Urinary bladder (tissue), 4 donors: ENCODE data around the gene AANAT. TPM values are rescaled to one million over a fixed set of nuclear protein-coding genes. Genes with fewer than 3 reads are reported as not detected.

Experiments
- DNase-seq: peaks from one replicate; pipeline ENCODE4 v3.0.0-alpha.2; 2015; ENCODE audit errors: extremely low spot score
- H3K27ac ChIP-seq: one replicate; pipeline ENCODE4 v1.5.1; 2013; ENCODE audit warnings: low read depth, mild to moderate bottlenecking, moderate library complexity
- H3K36me3 ChIP-seq: one replicate; pipeline ENCODE4 v1.6.1; 2013; ENCODE audit warnings: mild to moderate bottlenecking, moderate library complexity; ENCODE audit not compliant: insufficient read depth
- H3K4me1 ChIP-seq: one replicate; pipeline ENCODE4 v1.6.1; 2013; ENCODE audit warnings: mild to moderate bottlenecking, moderate library complexity; ENCODE audit not compliant: insufficient read depth
- H3K4me3 ChIP-seq: one replicate; pipeline ENCODE4 v1.5.1; 2013; ENCODE audit warnings: low read depth, low read length
- WGBS: extraction: QIAGEN DNeasy Blood & Tissue Kit; methylation state at CpG from one replicate; pipeline ENCODE4 v1.1.7; 2013; 5-methylcytosine and 5-hydroxymethylcytosine counted together
- polyA plus RNA-seq: library from polyadenylated mRNA; stranded (reverse); fragments of 200-250 nt; gene quantifications from one replicate; pipeline ENCODE4 v1.2.3, GENCODE V29; 2013
- total RNA-seq: library from RNA; depleted of rRNA; stranded (reverse); fragments of >200 nt; gene quantifications from one replicate; pipeline ENCODE4 v1.2.3, GENCODE V29; 2014
- donor health status: healthy with polysubstance abuse.
- donor health status: healthy.

The AANAT gene
- total RNA-seq (not detected), polyA plus RNA-seq (not detected)

GRCh38 chr17:76467366-76467765 lies at the start of gene AANAT:
TSS of gene AANAT (plus strand) at chr17:76467603. CDS start at chr17:76468747, 1,144 bp downstream.
- no peak for DNase-seq
- Histone ChIP-seq H3K27ac (no peak within 1 kb of the TSS), H3K4me3 (no peak within 1 kb of the TSS), H3K36me3 (no peaks in the 10 kb centered on the region), H3K4me1 (no peaks in the 10 kb centered on the region)
- 62% methylated on average over 11 of the region's 11 CpGs for WGBS

DNA sequence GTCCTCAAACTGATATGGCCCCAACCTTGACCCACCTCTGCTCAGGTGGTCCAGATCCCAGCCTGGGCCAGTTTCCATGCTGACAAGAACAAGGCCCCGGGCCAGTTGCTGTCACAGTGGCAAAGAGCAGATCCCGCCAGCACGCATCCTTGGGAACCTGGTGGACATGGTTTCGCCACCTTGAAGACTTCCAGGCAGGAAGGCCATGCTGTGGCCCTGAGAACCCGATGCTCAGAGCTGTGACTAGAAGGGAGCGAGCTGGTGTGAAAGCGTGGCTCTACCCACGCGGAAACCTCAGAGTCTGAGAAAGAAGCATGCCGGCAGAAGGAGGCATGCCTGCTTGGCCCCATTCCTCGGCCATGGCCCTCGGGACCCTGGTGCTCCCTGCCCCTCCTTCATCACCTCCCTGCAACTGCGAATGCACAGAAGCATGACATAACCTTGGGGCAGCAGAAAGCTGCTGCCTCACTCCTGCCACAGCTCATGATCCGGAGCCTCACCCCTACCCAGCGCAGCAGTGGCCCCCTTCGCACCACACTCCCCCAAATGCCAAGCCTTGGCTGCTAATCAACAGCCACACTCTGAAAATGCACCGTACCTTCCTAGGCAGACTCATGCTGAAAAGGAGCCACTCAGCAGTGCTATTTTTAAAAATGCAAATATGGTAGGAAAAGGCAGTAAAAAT lies 47.7 kb upstream of the AANAT start:
- H3K36me3 ChIP-seq = no peaks in the 10 kb centered on the region
- H3K27ac ChIP-seq = no peak overlapping the region
- no peak overlapping the region for H3K4me3 ChIP-seq
- H3K4me1 ChIP-seq = no peaks in the 10 kb centered on the region
- WGBS = 74% methylated on average over 17 of the region's 17 CpGs
- no peak for DNase-seq

DNA sequence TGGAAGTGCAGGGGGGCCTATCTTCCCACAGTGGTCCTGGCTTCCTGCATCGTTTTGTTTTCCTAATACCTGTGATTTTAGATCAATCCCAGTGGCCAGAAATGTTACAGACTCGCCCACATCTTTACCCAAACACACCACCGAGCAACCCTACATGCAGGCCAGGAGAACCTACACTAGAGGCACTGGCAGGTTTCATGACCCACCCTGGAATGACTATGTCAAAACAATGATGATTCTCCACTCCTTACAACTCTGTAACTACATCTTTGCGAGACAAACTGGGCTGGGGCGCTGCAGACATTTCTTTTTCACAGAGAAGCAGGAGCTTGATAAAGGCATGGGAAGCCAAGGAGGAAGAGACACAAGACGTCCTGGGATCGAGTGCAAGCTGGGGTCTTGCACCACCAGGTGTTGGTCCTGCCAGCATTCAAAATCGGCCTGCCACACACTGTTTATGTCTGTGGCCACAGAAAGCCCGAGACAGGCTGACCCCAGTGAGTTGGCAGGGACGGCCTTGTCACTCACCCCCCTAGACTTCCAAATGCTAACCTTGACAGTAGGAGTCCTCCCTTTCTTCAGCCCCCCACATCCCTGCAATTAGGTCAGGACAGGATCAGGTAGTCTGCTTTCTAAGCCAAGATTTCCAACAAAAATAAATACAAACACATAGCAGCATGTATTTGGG lies 46.9 kb upstream of the AANAT start:
- 67% methylated on average over 10 of the region's 10 CpGs for WGBS
- DNase-seq = no peak
- no peak overlapping the region for H3K27ac ChIP-seq

GRCh38 chr17:76421044-76421407 lies 46.4 kb upstream of the AANAT start:
- H3K36me3 ChIP-seq = no peaks in the 10 kb centered on the region
- 59% methylated on average over 7 of the region's 7 CpGs for WGBS
- H3K4me1 ChIP-seq = no peaks in the 10 kb centered on the region
- no peak overlapping the region for H3K27ac ChIP-seq
- DNase-seq = no peak
- no peak overlapping the region for H3K4me3 ChIP-seq

More for the DNA sequence above, 46.9 kb upstream of the AANAT start:
- H3K36me3 ChIP-seq = no peaks in the 10 kb centered on the region
- no peak overlapping the region for H3K4me3 ChIP-seq
- no peaks in the 10 kb centered on the region for H3K4me1 ChIP-seq

DNA sequence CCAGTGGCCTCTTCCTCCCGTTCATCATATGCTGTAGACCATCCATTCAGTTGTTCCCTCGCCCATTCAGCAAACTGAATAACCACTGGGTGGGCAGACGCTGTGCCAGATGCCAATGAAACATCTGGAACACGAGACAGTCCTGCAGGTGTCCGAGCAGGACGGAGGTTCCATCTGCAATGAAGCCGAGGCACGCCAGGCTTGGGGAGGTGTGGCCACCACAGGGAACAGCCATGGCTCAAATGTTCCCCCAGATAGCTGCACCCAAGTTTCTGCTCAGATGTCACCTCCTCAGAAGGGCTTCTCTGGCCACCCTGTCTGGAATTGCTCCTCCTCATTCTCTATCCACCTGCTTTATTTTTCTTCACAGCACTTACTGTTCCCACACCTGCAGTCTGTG lies 45.0 kb upstream of the AANAT start:
- Histone ChIP-seq H3K4me1 (no peaks in the 10 kb centered on the region), H3K27ac (no peak overlapping the region), H3K36me3 (no peaks in the 10 kb centered on the region), H3K4me3 (no peak overlapping the region)
- no peak for DNase-seq
- WGBS = 97% methylated on average over 8 of the region's 8 CpGs

DNA sequence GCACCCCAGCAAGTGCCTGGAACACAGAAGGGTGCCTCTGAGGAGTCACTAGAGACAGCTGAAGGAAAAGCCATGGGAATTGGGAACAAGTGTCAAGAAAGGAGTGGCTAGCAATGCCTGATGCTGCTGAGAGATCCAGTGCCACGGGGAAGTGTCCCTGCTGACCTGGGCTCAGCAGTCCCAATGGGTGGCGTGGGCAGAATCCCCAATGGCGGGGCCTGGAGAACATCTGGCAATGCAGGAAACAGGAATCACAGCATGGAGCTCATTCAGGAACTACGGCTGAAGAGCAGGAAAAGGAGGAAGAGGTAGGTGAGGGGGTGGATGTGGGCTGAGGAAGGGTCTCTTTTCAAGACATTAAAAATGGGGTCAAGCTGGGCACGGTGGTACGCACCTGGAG lies 44.5 kb upstream of the AANAT start:
- WGBS = 94% methylated on average over 6 of the region's 6 CpGs
- no peaks in the 10 kb centered on the region for H3K4me1 ChIP-seq
- DNase-seq = no peak
- H3K36me3 ChIP-seq = no peaks in the 10 kb centered on the region
- no peak overlapping the region for H3K4me3 ChIP-seq
- H3K27ac ChIP-seq = no peak overlapping the region

- Histone ChIP-seq H3K36me3 (no peaks in the 10 kb centered on the region), H3K4me3 (no peak overlapping the region), H3K27ac (no peak overlapping the region), H3K4me1 (no peaks in the 10 kb centered on the region)
- no peak for DNase-seq
- 87% methylated on average over 3 of the region's 3 CpGs for WGBS
Measured at GRCh38 chr17:76426853-76427252, 40.5 kb upstream of the AANAT start.

DNA sequence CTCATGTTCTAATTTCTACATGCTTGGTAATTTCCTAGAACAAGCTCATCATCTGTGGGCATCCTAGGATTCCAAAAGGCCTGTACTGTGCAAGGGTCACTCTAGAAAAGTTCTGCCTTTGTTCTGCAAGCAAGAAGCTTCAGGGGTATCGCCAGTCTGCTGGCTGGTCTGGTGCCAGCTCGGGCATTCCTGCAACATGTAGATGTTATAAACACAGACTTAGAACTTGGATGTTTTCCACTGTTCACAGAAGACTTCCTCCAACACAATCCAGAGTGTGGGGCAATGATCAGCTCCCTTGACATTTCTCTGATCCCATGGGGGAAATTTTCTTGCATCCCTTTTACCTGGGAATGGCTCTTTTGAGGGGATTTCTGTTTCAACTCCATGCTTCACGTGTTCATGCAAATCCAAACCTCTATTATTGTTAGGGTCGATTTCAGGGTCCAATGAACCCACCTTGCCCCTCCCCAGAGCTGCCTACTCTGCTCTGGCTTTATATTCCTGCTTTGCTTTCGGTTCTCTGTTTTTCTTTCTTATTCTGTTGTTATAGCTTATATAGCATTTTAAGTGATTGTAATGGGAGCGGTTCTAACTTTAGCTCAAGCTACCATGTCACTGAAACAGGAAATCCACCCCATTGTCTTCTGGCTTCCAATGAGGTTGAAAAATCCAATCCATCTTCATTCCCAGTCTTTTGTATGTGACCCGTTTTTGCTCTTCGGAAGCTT lies 39.7 kb upstream of the AANAT start:
- DNase-seq = no peak
- no peak overlapping the region for H3K27ac ChIP-seq
- no peak overlapping the region for H3K4me3 ChIP-seq
- no peaks in the 10 kb centered on the region for H3K36me3 ChIP-seq
- H3K4me1 ChIP-seq = no peaks in the 10 kb centered on the region
- 70% methylated on average over 8 of the region's 8 CpGs for WGBS

GRCh38 chr17:76428511-76428910 lies 38.9 kb upstream of the AANAT start:
- no peaks in the 10 kb centered on the region for H3K4me1 ChIP-seq
- 92% methylated on average over 1 of the region's 1 CpG for WGBS
- no peak overlapping the region for H3K4me3 ChIP-seq
- no peak overlapping the region for H3K27ac ChIP-seq
- no peaks in the 10 kb centered on the region for H3K36me3 ChIP-seq
- DNase-seq = no peak

DNA sequence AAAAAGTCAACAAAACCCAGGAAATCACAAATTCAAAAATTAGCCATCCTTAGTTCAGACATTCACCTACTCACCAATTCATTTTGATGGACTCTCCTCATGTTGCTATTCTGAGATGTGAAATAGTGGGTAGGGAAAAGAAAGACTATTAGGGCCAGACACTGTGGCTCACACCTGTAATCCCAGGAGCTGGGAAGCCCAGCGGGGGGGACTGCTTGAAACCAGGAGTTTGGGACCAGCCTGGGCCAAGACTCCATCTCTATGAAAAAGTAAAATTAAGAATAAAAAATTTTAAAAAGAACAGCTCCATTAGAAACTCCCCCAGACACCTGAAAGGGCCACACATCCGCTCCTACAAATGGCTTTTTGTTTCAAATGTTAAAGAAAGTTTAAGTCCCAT lies 35.9 kb upstream of the AANAT start:
- H3K36me3 ChIP-seq = no peaks in the 10 kb centered on the region
- H3K27ac ChIP-seq = no peak overlapping the region
- 97% methylated on average over 2 of the region's 2 CpGs for WGBS
- no peaks in the 10 kb centered on the region for H3K4me1 ChIP-seq
- H3K4me3 ChIP-seq = no peak overlapping the region
- DNase-seq = no peak

DNA sequence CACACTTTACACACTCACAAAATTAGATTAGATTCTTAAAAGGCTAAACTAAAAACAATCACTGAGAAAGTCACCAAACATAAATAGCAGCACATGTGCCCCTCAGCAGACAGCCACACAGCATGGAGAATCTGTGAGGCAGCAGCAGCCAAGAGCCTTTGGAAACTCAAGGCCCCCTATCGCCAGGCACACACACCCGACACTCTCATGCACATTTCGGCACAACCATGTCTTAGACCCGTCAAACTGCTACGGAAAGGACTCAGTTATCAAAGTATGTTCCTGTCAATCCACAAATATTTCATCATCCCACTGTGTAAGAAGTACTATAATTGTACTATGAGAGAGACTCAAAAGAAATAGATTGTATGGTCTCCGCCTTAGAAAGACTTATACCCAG lies 35.4 kb upstream of the AANAT start:
- Histone ChIP-seq H3K4me1 (no peaks in the 10 kb centered on the region), H3K36me3 (no peaks in the 10 kb centered on the region), H3K4me3 (no peak overlapping the region), H3K27ac (no peak overlapping the region)
- no peak for DNase-seq
- WGBS = 86% methylated on average over 6 of the region's 6 CpGs

GRCh38 chr17:76432712-76433336 lies 34.6 kb upstream of the AANAT start:
- H3K4me1 ChIP-seq = no peaks in the 10 kb centered on the region
- WGBS = 64% methylated on average over 3 of the region's 3 CpGs
- H3K36me3 ChIP-seq = no peaks in the 10 kb centered on the region
- no peak for DNase-seq
- no peak overlapping the region for H3K4me3 ChIP-seq
- H3K27ac ChIP-seq = no peak overlapping the region

DNA sequence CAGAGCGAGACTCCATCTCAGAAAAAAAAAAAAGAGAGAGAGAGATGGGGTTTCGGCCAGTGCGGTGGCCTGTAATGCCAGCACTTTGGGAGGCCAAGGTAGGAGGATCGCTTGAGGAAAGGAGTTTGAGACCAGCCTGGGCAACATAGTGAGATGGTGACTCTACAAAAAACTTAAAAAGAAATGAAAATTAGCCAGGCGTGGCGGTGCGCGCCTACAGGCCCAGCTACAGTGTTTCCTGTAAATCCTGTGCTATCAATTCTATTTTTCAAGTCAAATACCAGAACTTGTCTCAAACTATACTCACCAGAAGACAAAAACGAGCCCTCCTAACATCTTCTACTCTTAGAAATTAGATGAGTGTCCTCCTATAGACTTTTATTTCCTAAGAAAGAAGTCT lies 33.7 kb upstream of the AANAT start:
- Histone ChIP-seq H3K4me3 (no peak overlapping the region), H3K36me3 (no peaks in the 10 kb centered on the region), H3K27ac (no peak overlapping the region), H3K4me1 (no peaks in the 10 kb centered on the region)
- no peak for DNase-seq
- 97% methylated on average over 9 of the region's 9 CpGs for WGBS

GRCh38 chr17:76434870-76435269 lies 32.5 kb upstream of the AANAT start:
- no peak overlapping the region for H3K27ac ChIP-seq
- no peak overlapping the region for H3K4me3 ChIP-seq
- 89% methylated on average over 7 of the region's 7 CpGs for WGBS
- H3K4me1 ChIP-seq = no peaks in the 10 kb centered on the region
- DNase-seq = no peak
- H3K36me3 ChIP-seq = no peaks in the 10 kb centered on the region
